Ovary (tissue), 9 donors: ENCODE data around the gene IRF4. TPM values are rescaled to one million over a fixed set of nuclear protein-coding genes. Genes with fewer than 3 reads are reported as not detected.

ENCODE experiments used
- DNase-seq, 5 donors: peaks; one replicate each; pipeline ENCODE4 v3.0.0-alpha.2; 2019 to 2020
- H3K27ac ChIP-seq, 2 donors: fragments of 200-600 bp; one replicate each; pipeline versions ENCODE4 v1.5.1 to v1.8.0; 2019 to 2022
- H3K27me3 ChIP-seq: fragments of 200-600 bp; one replicate; pipeline ENCODE4 v1.8.0; 2022
- H3K36me3 ChIP-seq: fragments of 200-600 bp; sonication (generic); one replicate; pipeline ENCODE4 v1.5.1; 2019
- H3K4me1 ChIP-seq: one replicate; pipeline ENCODE4 v1.8.1; 2013; ENCODE audit warnings: mild to moderate bottlenecking, moderate library complexity; ENCODE audit not compliant: insufficient read depth
- H3K4me3 ChIP-seq: fragments of 200-600 bp; sonication (generic); one replicate; pipeline ENCODE4 v1.5.1; 2017
- H3K9me3 ChIP-seq, 2 donors: fragments of 200-600 bp in 1 of 2; sonication (generic) in 1 of 2; one replicate each; pipeline versions ENCODE4 v1.5.1 to v1.8.1; 2013 to 2019; ENCODE audit warnings: mild to moderate bottlenecking in 1 of 2, moderate library complexity in 1 of 2
- EP300 ChIP-seq: sonication (generic); formaldehyde crosslinking; IDR thresholded peaks from one replicate; pipeline ENCODE4 v1.6.1; 2017; ENCODE audit warnings: antibody characterized with exemption
- POLR2A ChIP-seq: fragments of 450-650 bp; IDR thresholded peaks from one replicate; pipeline ENCODE4 v1.6.1; 2017; ENCODE audit warnings: antibody characterized with exemption, mild to moderate bottlenecking, moderate library complexity
- whole genome bisulfite sequencing, 3 donors: extraction: QIAGEN DNeasy Blood & Tissue Kit in 1 of 3; methylation state at CpG; one replicate each; pipeline versions ENCODE4 v1.1.5 to v1.1.7; 2013 to 2017; 5-methylcytosine and 5-hydroxymethylcytosine counted together
- intact Hi-C, 4 donors: fragments of 100-400 bp; cut with DNase I; formaldehyde crosslinking; loops; one replicate each; pipeline versions ENCODE4 v1.11.0 to v1.15.1; 2022 to 2023
- polyA plus RNA-seq, 2 donors: library from polyadenylated mRNA; stranded (reverse); fragments of 200-250 nt in 1 of 2; fragments of 350-450 nt in 1 of 2; fragmentation: Illumina TruSeq in 1 of 2; extraction: RNeasy Lipid Tissue Mini Kit (QIAGEN cat#74804) in 1 of 2; gene quantifications; one replicate each; pipeline ENCODE4 v1.2.3, GENCODE V29; 2013 to 2014
- total RNA-seq, 7 donors: library from RNA; depleted of rRNA in 2 of 7; stranded (reverse); fragments of >200 nt in 2 of 7; fragmentation: NEBNext Ultra II Directional in 3 of 7; extraction: Animal tissue kit (Norgen Biotek cat#: 25700) in 3 of 7; gene quantifications; one replicate each; pipeline versions ENCODE4 v1.1.0 to v1.2.4, GENCODE V29; 2016 to 2023
- TF ChIP-seq, protein P1 (sequence below), 3 donors: fragments of 450-650 bp in 2 of 3; fragments of 200-600 bp in 1 of 3; IDR thresholded peaks; one replicate each; pipeline versions ENCODE4 v1.5.1 to v1.8.0; 2016 to 2022; ENCODE audit warnings: antibody characterized with exemption in 3 of 3, mild to moderate bottlenecking in 1 of 3
- donor health status: DM: no; HTN: no; CAD: no; lungs with moderate emphysema.
- donor health status: DM: no; HTN: no; CAD: no.
- donor health status: Bipolar disorder and iron deficiency.
- donor health status: DM: yes; HTN: yes; CAD: no.
- donor health status: DM: no; HTN: no; CAD: no.
- donor health status: DM: yes; HTN: yes; CAD: no.

IRF4 gene
- total and polyA plus RNA-seq, 9 donors = 0.12 to 20.7 (median 1.0) TPM

DNA sequence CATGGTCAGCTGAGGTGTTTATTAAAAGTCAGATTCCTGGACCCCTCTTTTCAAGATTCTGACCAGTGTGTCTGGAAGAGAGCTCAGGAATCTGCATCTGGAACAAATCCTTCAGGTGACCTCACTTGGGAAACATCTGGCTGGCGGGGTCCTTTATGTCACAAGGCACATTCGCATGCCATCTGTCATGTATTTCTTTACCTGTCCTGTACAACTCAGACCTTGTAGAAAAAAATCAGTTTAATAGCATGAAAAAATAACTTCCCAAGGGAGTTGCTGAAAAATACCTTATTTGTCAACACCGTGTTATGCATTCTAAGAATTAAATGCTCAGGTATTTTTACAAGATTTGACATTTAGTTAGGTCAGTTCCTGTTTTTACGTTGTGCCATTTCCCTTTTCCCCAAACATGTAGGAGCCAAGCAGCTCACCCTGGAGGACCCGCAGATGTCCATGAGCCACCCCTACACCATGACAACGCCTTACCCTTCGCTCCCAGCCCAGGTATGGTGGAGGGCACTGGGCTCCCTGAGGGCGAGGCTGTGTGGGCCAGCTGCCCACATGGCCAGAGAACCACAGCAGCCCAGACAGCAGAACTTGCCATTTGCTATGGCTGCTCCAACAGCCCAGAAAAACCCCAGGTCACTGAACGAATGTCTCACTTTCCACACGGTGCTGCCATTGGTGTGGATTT lies 4.0 kb downstream of the IRF4 start:
- H3K27me3 ChIP-seq = no peaks in the 10 kb centered on the region
- H3K27ac ChIP-seq = no peak overlapping the region
- H3K9me3 ChIP-seq = no peaks in the 10 kb centered on the region
- H3K4me3 ChIP-seq = no peak overlapping the region
- no peak for DNase-seq
- TF ChIP-seq, protein P1, sequence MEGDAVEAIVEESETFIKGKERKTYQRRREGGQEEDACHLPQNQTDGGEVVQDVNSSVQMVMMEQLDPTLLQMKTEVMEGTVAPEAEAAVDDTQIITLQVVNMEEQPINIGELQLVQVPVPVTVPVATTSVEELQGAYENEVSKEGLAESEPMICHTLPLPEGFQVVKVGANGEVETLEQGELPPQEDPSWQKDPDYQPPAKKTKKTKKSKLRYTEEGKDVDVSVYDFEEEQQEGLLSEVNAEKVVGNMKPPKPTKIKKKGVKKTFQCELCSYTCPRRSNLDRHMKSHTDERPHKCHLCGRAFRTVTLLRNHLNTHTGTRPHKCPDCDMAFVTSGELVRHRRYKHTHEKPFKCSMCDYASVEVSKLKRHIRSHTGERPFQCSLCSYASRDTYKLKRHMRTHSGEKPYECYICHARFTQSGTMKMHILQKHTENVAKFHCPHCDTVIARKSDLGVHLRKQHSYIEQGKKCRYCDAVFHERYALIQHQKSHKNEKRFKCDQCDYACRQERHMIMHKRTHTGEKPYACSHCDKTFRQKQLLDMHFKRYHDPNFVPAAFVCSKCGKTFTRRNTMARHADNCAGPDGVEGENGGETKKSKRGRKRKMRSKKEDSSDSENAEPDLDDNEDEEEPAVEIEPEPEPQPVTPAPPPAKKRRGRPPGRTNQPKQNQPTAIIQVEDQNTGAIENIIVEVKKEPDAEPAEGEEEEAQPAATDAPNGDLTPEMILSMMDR (IDR thresholded peaks at IDR 0.05) = no peak
- TF ChIP-seq POLR2A = no peak
- no peak for TF ChIP-seq EP300
- 69 to 80% (median 71%) methylated on average over 10 of the region's 10 CpGs for WGBS, 3 donors
- intact Hi-C loops = no loop called here
- H3K4me1 ChIP-seq = peaks cover 8% of the 10 kb centered on the region
- no peaks in the 10 kb centered on the region for H3K36me3 ChIP-seq

DNA sequence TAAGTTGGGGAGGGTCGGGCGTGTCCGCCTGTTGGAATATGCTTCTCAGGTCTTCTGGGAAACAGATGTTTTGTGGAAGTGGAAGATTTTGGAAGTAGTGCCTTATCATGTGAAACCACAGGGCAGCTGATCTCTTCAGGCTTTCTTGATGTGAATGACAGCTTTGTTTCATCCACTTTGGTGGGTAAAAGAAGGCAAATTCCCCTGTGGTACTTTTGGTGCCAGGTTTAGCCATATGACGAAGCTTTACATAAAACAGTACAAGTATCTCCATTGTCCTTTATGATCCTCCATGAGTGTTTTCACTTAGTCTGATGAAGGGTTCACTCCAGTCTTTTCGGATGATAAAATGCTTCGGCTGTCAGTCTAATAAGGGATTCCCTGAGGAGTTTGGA lies 4.6 kb downstream of the IRF4 start:
- no peak for DNase-seq
- Histone ChIP-seq H3K4me3 (no peak overlapping the region), H3K36me3 (no peaks in the 10 kb centered on the region), H3K27ac (no peak overlapping the region), H3K9me3 (no peaks in the 10 kb centered on the region), H3K4me1 (peaks cover 8% of the 10 kb centered on the region), H3K27me3 (no peaks in the 10 kb centered on the region)
- intact Hi-C loops = no loop called here
- WGBS, 3 donors = 77 to 89% (median 82%) methylated on average over 6 of the region's 6 CpGs
- no peak for TF ChIP-seq POLR2A
- TF ChIP-seq, protein P1 (IDR thresholded peaks at IDR 0.05) = no peak
- TF ChIP-seq EP300 = no peak

DNA sequence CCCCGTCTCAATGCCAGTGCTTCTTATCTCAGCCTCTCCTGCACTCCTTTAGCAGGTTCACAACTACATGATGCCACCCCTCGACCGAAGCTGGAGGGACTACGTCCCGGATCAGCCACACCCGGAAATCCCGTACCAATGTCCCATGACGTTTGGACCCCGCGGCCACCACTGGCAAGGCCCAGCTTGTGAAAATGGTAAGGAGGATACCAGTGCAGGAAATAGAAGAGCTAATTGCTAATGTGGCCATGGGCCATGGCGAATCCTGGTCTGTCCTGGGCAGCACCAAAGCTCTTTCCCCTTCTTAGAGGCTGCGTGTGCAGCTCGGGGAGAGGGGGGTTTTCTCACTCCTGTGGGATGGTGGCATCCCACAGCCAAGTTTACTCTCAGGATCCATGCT lies 5.5 kb downstream of the IRF4 start:
- H3K4me1 ChIP-seq = peaks cover 5% of the 10 kb centered on the region
- intact Hi-C loops = no loop called here
- H3K27ac ChIP-seq = no peak overlapping the region
- TF ChIP-seq, protein P1 (IDR thresholded peaks at IDR 0.05) = no peak
- no peak for TF ChIP-seq EP300
- TF ChIP-seq POLR2A = no peak
- no peak for DNase-seq
- H3K4me3 ChIP-seq = no peak overlapping the region
- H3K27me3 ChIP-seq = no peaks in the 10 kb centered on the region
- H3K36me3 ChIP-seq = no peaks in the 10 kb centered on the region
- no peaks in the 10 kb centered on the region for H3K9me3 ChIP-seq
- WGBS, 3 donors = 85 to 87% (median 86%) methylated on average over 13 of the region's 13 CpGs

DNA sequence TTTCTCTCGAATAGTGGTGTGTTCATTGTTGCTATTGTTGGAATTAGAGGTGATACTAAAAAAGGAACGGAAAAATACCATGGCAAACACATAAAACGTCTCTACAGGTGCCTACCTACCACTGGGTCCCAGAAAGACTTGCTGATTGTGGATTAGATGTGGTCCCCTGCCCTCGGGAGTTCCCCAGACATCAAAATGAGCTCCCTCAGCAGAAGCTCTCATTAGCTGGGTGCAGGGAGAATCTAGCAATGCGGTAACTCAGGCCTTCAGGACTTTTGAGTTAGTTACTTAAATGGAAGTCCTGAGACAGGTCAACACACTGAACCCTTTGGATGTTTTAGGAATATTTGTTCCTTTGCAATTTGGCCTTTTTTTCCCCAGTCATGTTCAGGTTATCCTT lies 6.1 kb downstream of the IRF4 start:
- no peak overlapping the region for H3K4me3 ChIP-seq
- H3K9me3 ChIP-seq = no peaks in the 10 kb centered on the region
- no peaks in the 10 kb centered on the region for H3K36me3 ChIP-seq
- H3K27me3 ChIP-seq = no peaks in the 10 kb centered on the region
- intact Hi-C loops = no loop called here
- 74 to 81% (median 75%) methylated on average over 5 of the region's 5 CpGs for WGBS, 3 donors
- no peak overlapping the region for H3K27ac ChIP-seq
- DNase-seq = no peak
- H3K4me1 ChIP-seq = peaks cover 2% of the 10 kb centered on the region
- TF ChIP-seq EP300 (no peak), POLR2A (no peak)
- TF ChIP-seq, protein P1 (IDR thresholded peaks at IDR 0.05) = no peak
